GM10847 (cell line): ENCODE measurements around the gene ANXA2R.
A peak's percentile ranks its signal among the peaks of the same experiment; 100 is the strongest.

Source experiments
- POLR2A ChIP-seq: IDR thresholded peaks from 2 replicates; pipeline ENCODE4 v1.6.1; 2011; ENCODE audit not compliant: insufficient read length; ENCODE audit errors: extremely low read depth

The ANXA2R gene

GRCh38 chr5:43051684-43052083 lies 11.6 kb upstream of the ANXA2R start:
- no peak for TF ChIP-seq POLR2A

- TF ChIP-seq POLR2A: no peak
Observed at GRCh38 chr5:43050384-43050783, 10.3 kb upstream of the ANXA2R start.

- no peak for TF ChIP-seq POLR2A
Observed at GRCh38 chr5:43049236-43049635, 9.1 kb upstream of the ANXA2R start.

GRCh38 chr5:43046474-43046873 lies 6.4 kb upstream of the ANXA2R start:
- no peak for TF ChIP-seq POLR2A

GRCh38 chr5:43045236-43045635 lies 5.1 kb upstream of the ANXA2R start:
- no peak for TF ChIP-seq POLR2A

- no peak for TF ChIP-seq POLR2A
Observed at GRCh38 chr5:43044181-43044914, 4.2 kb upstream of the ANXA2R start.

- no peak for TF ChIP-seq POLR2A
Observed at GRCh38 chr5:43043400-43043756, 3.3 kb upstream of the ANXA2R start.

GRCh38 chr5:43042626-43043399 lies 2.7 kb upstream of the ANXA2R start:
- no peak for TF ChIP-seq POLR2A

GRCh38 chr5:43042176-43042625 lies 2.1 kb upstream of the ANXA2R start:
- TF ChIP-seq POLR2A: peak; percentile 39

GRCh38 chr5:43041669-43042175 lies 1.6 kb upstream of the ANXA2R start:
- TF ChIP-seq POLR2A: no peak

- TF ChIP-seq POLR2A: no peak
Observed at GRCh38 chr5:43041110-43041668, 1.1 kb upstream of the ANXA2R start.

GRCh38 chr5:43039471-43040286 lies 440 bp downstream of the ANXA2R start:
- no peak for TF ChIP-seq POLR2A

- no peak for TF ChIP-seq POLR2A
Observed at GRCh38 chr5:43039152-43039470, 1.0 kb downstream of the ANXA2R start.

GRCh38 chr5:43038496-43038989 lies 1.6 kb downstream of the ANXA2R start:
- no peak for TF ChIP-seq POLR2A
